OCI-LY3 (cell line): ENCODE measurements around the gene STAT5A.

Experiments used
- CTCF ChIP-seq: fragments of 200-600, 300-600 bp; sonication (generic); IDR thresholded peaks from 2 replicates; pipeline ENCODE4 v1.5.1; 2014; ENCODE audit warnings: antibody characterized with exemption, low read length, low read depth
- EZH2phosphoT487 ChIP-seq: fragments of 200-600 bp; shearing (Covaris generic); IDR thresholded peaks from 2 replicates; pipeline ENCODE4 v1.6.1; 2018; ENCODE audit warnings: antibody characterized with exemption, mixed run types, low read depth

- TF ChIP-seq CTCF (no peak), EZH2phosphoT487 (no peak)
These were observed 38.4 kb upstream of the STAT5A start for GRCh38 chr17:42249681-42250446.
